Uterus (tissue), 2 donors: ENCODE results near the gene UNC13A.

Experiments
- POLR2A ChIP-seq, 2 donors: fragments of 450-650 bp; IDR thresholded peaks; one replicate each; pipeline ENCODE4 v1.6.1; 2016; ENCODE audit warnings: antibody characterized with exemption in 2 of 2, mild to moderate bottlenecking in 1 of 2, moderate library complexity in 1 of 2
- TF ChIP-seq, protein P1 (sequence below), 4 experiments: fragments of 200-600 bp in 2 of 4; fragments of 450-650 bp in 2 of 4; sonication (generic) in 2 of 4; IDR thresholded peaks; one replicate each; pipeline ENCODE4 v1.5.1; 2016 to 2019; ENCODE audit warnings: antibody characterized with exemption in 4 of 4, mild to moderate bottlenecking in 2 of 4, moderate library complexity in 1 of 4

GRCh38 chr19:17579661-17580244, 108.4 kb downstream of the UNC13A start:
- no peak for TF ChIP-seq POLR2A (IDR thresholded peaks at IDR 0.05)
- TF ChIP-seq, protein P1, sequence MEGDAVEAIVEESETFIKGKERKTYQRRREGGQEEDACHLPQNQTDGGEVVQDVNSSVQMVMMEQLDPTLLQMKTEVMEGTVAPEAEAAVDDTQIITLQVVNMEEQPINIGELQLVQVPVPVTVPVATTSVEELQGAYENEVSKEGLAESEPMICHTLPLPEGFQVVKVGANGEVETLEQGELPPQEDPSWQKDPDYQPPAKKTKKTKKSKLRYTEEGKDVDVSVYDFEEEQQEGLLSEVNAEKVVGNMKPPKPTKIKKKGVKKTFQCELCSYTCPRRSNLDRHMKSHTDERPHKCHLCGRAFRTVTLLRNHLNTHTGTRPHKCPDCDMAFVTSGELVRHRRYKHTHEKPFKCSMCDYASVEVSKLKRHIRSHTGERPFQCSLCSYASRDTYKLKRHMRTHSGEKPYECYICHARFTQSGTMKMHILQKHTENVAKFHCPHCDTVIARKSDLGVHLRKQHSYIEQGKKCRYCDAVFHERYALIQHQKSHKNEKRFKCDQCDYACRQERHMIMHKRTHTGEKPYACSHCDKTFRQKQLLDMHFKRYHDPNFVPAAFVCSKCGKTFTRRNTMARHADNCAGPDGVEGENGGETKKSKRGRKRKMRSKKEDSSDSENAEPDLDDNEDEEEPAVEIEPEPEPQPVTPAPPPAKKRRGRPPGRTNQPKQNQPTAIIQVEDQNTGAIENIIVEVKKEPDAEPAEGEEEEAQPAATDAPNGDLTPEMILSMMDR (IDR thresholded peaks at IDR 0.05), result no peak
